Testis (tissue), 3 donors: ENCODE results near the gene NPAS2. TPM values are rescaled to one million over a fixed set of nuclear protein-coding genes. Genes with fewer than 3 reads are reported as not detected.

Experiments
- DNase-seq: peaks from one replicate; pipeline ENCODE4 v3.0.0-alpha.2; 2019
- H3K27ac ChIP-seq, 2 donors: fragments of 200-600 bp; sonication (generic); one replicate each; pipeline ENCODE4 v1.5.1; 2019
- H3K27me3 ChIP-seq: fragments of 200-600 bp; sonication (generic); one replicate; pipeline ENCODE4 v1.5.1; 2019
- H3K36me3 ChIP-seq: fragments of 200-600 bp; sonication (generic); one replicate; pipeline ENCODE4 v1.5.1; 2017; ENCODE audit warnings: low read depth; ENCODE audit errors: missing control alignments
- H3K4me1 ChIP-seq: fragments of 200-600 bp; sonication (generic); one replicate; pipeline ENCODE4 v1.5.1; 2019
- H3K4me3 ChIP-seq, 2 donors: fragments of 200-600 bp; sonication (generic); one replicate each; pipeline ENCODE4 v1.5.1; 2017 to 2019
- H3K9me3 ChIP-seq: fragments of 200-600 bp; sonication (generic); one replicate; pipeline ENCODE4 v1.5.1; 2017
- CTCF ChIP-seq, 3 experiments: fragments of 450-650 bp in 2 of 3; fragments of 200-600 bp in 1 of 3; sonication (generic) in 1 of 3; IDR thresholded peaks; one replicate each; pipeline ENCODE4 v1.5.1; 2016 to 2019; ENCODE audit warnings: antibody characterized with exemption in 3 of 3, mild to moderate bottlenecking in 2 of 3, moderate library complexity in 1 of 3
- POLR2A ChIP-seq: fragments of 450-650 bp; IDR thresholded peaks from one replicate; pipeline ENCODE4 v1.6.1; 2017; ENCODE audit warnings: antibody characterized with exemption, mild to moderate bottlenecking, moderate library complexity
- WGBS, 2 donors: methylation state at CpG; one replicate each; pipeline ENCODE4 v1.1.5; 2018; 5-methylcytosine and 5-hydroxymethylcytosine counted together
- intact Hi-C: fragments of 100-400 bp; cut with DNase I; formaldehyde crosslinking; loops from one replicate; pipeline ENCODE4 v1.15.1; 2023; ENCODE audit warnings: low total_unique reads
- polyA plus RNA-seq: library from polyadenylated mRNA; stranded (reverse); fragments of 350-450 nt; fragmentation: Illumina TruSeq; extraction: RNeasy Lipid Tissue Mini Kit (QIAGEN cat#74804); gene quantifications from one replicate; pipeline ENCODE4 v1.2.3, GENCODE V29; 2014; ENCODE audit warnings: low read depth, low replicate concordance; ENCODE audit not compliant: insufficient read depth
- total RNA-seq, 2 donors: library from RNA; depleted of rRNA; stranded (reverse); fragments of >200 nt; gene quantifications; one replicate each; pipeline ENCODE4 v1.2.3, GENCODE V29; 2016

Gene NPAS2
- total and polyA plus RNA-seq, 3 donors from 2014 or later = 20.4 to 64.2 (median 46.7) TPM

GRCh38 chr2:100936070-100936741, 116.3 kb downstream of the NPAS2 start:
- WGBS, 2 donors = 91 to 94% methylated on average over 10 of the region's 10 CpGs
- H3K27me3 ChIP-seq = no peaks in the 10 kb centered on the region
- TF ChIP-seq CTCF (IDR thresholded peaks at IDR 0.05) (no peak), POLR2A (no peak)
- H3K9me3 ChIP-seq = no peaks in the 10 kb centered on the region
- no peaks in the 10 kb centered on the region for H3K4me1 ChIP-seq
- intact Hi-C loops = no loop called here
- no peaks in the 10 kb centered on the region for H3K36me3 ChIP-seq
- H3K27ac ChIP-seq = no peak overlapping the region
- no peak for DNase-seq
- no peak overlapping the region for H3K4me3 ChIP-seq

GRCh38 chr2:100936972-100937542, 117.1 kb downstream of the NPAS2 start:
- TF ChIP-seq POLR2A (no peak), CTCF (IDR thresholded peaks at IDR 0.05) (no peak)
- Histone ChIP-seq H3K4me1 (no peaks in the 10 kb centered on the region), H3K4me3 (no peak overlapping the region), H3K27me3 (no peaks in the 10 kb centered on the region), H3K36me3 (no peaks in the 10 kb centered on the region), H3K27ac (no peak overlapping the region), H3K9me3 (no peaks in the 10 kb centered on the region)
- intact Hi-C loops = no loop called here
- DNase-seq = no peak
- WGBS, 2 donors = 70 to 88% methylated on average over 2 of the region's 2 CpGs

GRCh38 chr2:100938031-100939026, 118.4 kb downstream of the NPAS2 start:
- Histone ChIP-seq H3K4me1 (no peaks in the 10 kb centered on the region), H3K27me3 (no peaks in the 10 kb centered on the region), H3K27ac (no peak overlapping the region), H3K4me3 (no peak overlapping the region), H3K9me3 (no peaks in the 10 kb centered on the region), H3K36me3 (no peaks in the 10 kb centered on the region)
- intact Hi-C loops = no loop called here
- TF ChIP-seq CTCF (IDR thresholded peaks at IDR 0.05) = no peak
- no peak for TF ChIP-seq POLR2A
- no peak for DNase-seq
- 85 to 87% methylated on average over 14 to 15 of the region's 15 CpGs for WGBS, 2 donors

GRCh38 chr2:100939445-100939844, 119.5 kb downstream of the NPAS2 start:
- WGBS, 2 donors = 89 to 91% methylated on average over 6 of the region's 6 CpGs
- Histone ChIP-seq H3K27ac (no peak overlapping the region), H3K9me3 (no peaks in the 10 kb centered on the region), H3K4me3 (no peak overlapping the region), H3K27me3 (no peaks in the 10 kb centered on the region), H3K36me3 (no peaks in the 10 kb centered on the region), H3K4me1 (no peaks in the 10 kb centered on the region)
- intact Hi-C loops = no loop called here
- TF ChIP-seq CTCF (IDR thresholded peaks at IDR 0.05) = no peak
- no peak for TF ChIP-seq POLR2A
- DNase-seq = no peak
